ENCODE measurements around the gene C1orf35.

- TF ChIP-seq, protein P1, sequence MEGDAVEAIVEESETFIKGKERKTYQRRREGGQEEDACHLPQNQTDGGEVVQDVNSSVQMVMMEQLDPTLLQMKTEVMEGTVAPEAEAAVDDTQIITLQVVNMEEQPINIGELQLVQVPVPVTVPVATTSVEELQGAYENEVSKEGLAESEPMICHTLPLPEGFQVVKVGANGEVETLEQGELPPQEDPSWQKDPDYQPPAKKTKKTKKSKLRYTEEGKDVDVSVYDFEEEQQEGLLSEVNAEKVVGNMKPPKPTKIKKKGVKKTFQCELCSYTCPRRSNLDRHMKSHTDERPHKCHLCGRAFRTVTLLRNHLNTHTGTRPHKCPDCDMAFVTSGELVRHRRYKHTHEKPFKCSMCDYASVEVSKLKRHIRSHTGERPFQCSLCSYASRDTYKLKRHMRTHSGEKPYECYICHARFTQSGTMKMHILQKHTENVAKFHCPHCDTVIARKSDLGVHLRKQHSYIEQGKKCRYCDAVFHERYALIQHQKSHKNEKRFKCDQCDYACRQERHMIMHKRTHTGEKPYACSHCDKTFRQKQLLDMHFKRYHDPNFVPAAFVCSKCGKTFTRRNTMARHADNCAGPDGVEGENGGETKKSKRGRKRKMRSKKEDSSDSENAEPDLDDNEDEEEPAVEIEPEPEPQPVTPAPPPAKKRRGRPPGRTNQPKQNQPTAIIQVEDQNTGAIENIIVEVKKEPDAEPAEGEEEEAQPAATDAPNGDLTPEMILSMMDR (IDR thresholded peaks at IDR 0.05; ENCODE audit: insufficient read depth, low read length), result no peak
- TF ChIP-seq GABPA (IDR thresholded peaks at IDR 0.05; ENCODE audit: low read depth), result no peak
These were observed 9.0 kb upstream of the C1orf35 start for GRCh38 chr1:228112167-228112566.
